Prostate gland (tissue), 2 donors: ENCODE measurements around the gene SUV39H2. TPM values are rescaled to one million over a fixed set of nuclear protein-coding genes. Genes with fewer than 3 reads are reported as not detected.
A peak's percentile ranks its signal among the peaks of the same experiment; 100 is the strongest.

Experiments used
- DNase-seq: peaks from one replicate; pipeline ENCODE4 v3.0.0-alpha.2; 2019; ENCODE audit warnings: low spot score
- H3K27ac ChIP-seq, 2 donors: fragments of 200-600 bp; sonication (generic); 2 replicates each; pipeline ENCODE4 v1.5.1; 2017 to 2019
- H3K27me3 ChIP-seq: fragments of 200-600 bp; sonication (generic); replicated peaks from 2 replicates; pipeline ENCODE4 v1.5.1; 2019; ENCODE audit not compliant: insufficient read depth
- H3K36me3 ChIP-seq, 2 donors: fragments of 200-600 bp; sonication (generic); 1 replicate in 1 of 2; 2 replicates in 1 of 2; pipeline versions ENCODE4 v1.5.1 to v1.8.1; 2017 to 2019
- H3K4me1 ChIP-seq: fragments of 200-600 bp; sonication (generic); replicated peaks from 2 replicates; pipeline ENCODE4 v1.5.1; 2019
- H3K4me3 ChIP-seq, 2 donors: fragments of 200-600 bp; sonication (generic); 2 replicates each; pipeline ENCODE4 v1.5.1; 2017 to 2019
- H3K9me3 ChIP-seq: fragments of 200-600 bp; sonication (generic); 2 replicates; pipeline ENCODE4 v1.5.1; 2017
- POLR2A ChIP-seq: fragments of 450-650 bp; IDR thresholded peaks from one replicate; pipeline ENCODE4 v1.6.1; 2016; ENCODE audit warnings: antibody characterized with exemption, mild to moderate bottlenecking
- POLR2AphosphoS5 ChIP-seq: sonication (generic); formaldehyde crosslinking; IDR thresholded peaks from one replicate; pipeline ENCODE4 v1.6.1; 2017; ENCODE audit warnings: antibody characterized with exemption
- whole genome bisulfite sequencing: methylation state at CpG from one replicate; pipeline ENCODE4 v1.1.5; 2018; 5-methylcytosine and 5-hydroxymethylcytosine counted together
- intact Hi-C: fragments of 100-400 bp; cut with DNase I; formaldehyde crosslinking; loops from one replicate; pipeline ENCODE4 v1.14.2; 2022
- total RNA-seq, 2 donors: library from RNA; depleted of rRNA; stranded (reverse); fragments of >200 nt; gene quantifications; one replicate each; pipeline ENCODE4 v1.1.0, GENCODE V29; 2016
- TF ChIP-seq, protein P1 (sequence below), 4 experiments: fragments of 200-600 bp in 2 of 4; fragments of 450-650 bp in 2 of 4; sonication (generic) in 2 of 4; IDR thresholded peaks; 1 replicate in 3 of 4; 2 replicates in 1 of 4; pipeline ENCODE4 v1.5.1; 2016 to 2019; ENCODE audit warnings: antibody characterized with exemption in 4 of 4, mild to moderate bottlenecking in 2 of 4, moderate library complexity in 2 of 4

Gene SUV39H2
- total RNA-seq, 2 donors from 2014 or later, result 13.2 to 15.3 TPM

DNA sequence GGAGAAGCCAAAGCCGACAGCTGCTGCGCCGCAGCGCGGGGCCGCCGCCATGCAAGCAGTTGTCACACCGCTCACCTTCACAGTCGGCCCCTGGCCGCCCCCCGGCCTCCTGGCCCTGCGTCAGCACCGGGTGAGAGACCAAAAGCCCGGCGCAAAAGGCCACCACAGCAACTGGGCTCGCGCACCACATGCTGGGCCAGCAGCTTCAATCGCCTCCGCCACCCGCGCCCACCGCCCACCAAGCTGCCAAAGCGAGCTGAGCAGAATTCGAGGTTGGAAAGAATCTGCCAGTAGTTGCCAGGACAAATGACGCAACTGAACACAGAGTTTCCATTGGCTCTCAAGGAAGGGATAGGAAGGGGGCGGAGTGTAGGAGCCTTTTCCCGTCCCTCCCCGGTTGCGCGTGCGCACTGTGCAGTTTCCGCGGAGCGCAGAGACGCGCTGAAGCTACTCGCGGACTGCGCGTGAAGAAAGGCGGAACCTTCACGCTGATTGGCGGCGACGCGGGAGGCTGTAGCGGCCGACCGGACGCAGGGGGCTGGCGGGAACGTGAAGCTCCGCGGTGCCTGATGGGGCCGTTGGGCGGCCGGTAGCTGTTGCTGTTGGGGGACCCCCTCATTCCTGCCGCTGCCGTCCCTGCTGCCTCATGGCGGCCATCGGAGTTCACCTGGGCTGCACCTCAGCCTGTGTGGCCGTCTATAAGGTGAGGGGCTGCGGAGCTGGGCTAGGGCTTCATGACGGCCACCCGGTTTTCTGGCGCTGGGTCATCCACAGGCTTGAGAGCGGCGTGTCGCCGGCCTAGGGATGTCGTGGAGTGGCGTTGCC is 40.7 kb upstream of the SUV39H2 start, which contains the start of the genes CDNF, HSPA14 and MSANTD7:
Gene CDNF (minus strand): TSS at position 281 of the 825 bp plus-strand sequence. CDS start 91 bp downstream, at position 190.
Gene HSPA14 (plus strand): TSS at position 550 of the 825 bp plus-strand sequence. CDS start 97 bp downstream, at position 647.
Gene MSANTD7 (plus strand): TSS at position 550 of the 825 bp plus-strand sequence. CDS start 3,979 bp downstream, outside the sequence.
- intact Hi-C loops, result loop anchor here (5.0 to 10.0 kb wide), 3 partner anchors 39 to 257 kb away; partner anchors contain the start of genes RPP38 and SUV39H2

DNA sequence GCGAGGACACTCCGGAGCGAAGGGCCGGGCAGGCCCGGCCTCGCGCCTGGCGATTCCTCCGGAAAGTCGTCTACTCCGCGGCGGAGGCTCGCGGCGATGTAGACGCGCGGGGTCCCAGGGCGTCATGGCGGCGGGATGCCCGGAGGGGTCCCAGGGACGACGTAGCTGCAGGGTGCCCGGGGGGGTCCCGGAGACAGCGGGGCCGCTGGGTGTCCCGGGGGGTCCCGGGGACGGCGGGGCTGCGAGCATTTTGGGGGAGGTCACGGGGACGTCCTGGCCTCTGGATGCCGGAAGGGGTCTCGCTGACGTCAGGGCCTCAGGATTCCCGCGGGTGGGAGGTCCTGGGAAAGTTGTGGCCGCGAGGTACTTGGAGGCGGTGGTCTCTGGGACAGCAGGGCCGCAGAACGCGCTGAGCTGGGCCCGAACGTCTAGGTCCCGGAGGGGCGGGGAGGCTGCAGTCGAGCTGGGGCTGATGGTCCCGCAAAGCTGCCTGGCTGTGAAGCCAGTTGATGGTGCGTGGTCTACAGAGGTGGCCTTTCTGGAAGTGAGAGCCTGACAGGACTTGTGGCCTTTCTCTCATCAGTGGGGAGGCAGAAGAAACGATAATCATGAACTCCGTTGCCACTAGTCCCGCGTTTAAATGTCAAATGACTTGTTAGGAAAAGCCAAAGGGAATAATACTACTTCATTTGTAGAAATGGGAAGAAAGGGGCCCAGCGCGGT is 39.9 kb upstream of the SUV39H2 start:
- Histone ChIP-seq H3K9me3 (no peaks in the 10 kb centered on the region), H3K4me1 (no peaks in the 10 kb centered on the region), H3K27me3 (no peaks in the 10 kb centered on the region), H3K27ac (peak overlapping the region; percentile 95 to 99), H3K36me3 (peaks cover 10% of the 10 kb centered on the region in 2 donors), H3K4me3 (peak overlapping the region; percentile 79 to 87)
- peak; percentile 10 for DNase-seq
- no peak for TF ChIP-seq POLR2A
- TF ChIP-seq POLR2AphosphoS5, result no peak
- TF ChIP-seq, protein P1, sequence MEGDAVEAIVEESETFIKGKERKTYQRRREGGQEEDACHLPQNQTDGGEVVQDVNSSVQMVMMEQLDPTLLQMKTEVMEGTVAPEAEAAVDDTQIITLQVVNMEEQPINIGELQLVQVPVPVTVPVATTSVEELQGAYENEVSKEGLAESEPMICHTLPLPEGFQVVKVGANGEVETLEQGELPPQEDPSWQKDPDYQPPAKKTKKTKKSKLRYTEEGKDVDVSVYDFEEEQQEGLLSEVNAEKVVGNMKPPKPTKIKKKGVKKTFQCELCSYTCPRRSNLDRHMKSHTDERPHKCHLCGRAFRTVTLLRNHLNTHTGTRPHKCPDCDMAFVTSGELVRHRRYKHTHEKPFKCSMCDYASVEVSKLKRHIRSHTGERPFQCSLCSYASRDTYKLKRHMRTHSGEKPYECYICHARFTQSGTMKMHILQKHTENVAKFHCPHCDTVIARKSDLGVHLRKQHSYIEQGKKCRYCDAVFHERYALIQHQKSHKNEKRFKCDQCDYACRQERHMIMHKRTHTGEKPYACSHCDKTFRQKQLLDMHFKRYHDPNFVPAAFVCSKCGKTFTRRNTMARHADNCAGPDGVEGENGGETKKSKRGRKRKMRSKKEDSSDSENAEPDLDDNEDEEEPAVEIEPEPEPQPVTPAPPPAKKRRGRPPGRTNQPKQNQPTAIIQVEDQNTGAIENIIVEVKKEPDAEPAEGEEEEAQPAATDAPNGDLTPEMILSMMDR (IDR thresholded peaks at IDR 0.05), result no peak
- under 1% methylated on average over 28 of the region's 60 CpGs for WGBS
- intact Hi-C loops, result loop anchor here (5.0 to 10.0 kb wide), 3 partner anchors 39 to 256 kb away; partner anchors contain the start of genes RPP38 and SUV39H2

More for the DNA sequence above, 40.7 kb upstream of the SUV39H2 start, which contains the start of the genes CDNF, HSPA14 and MSANTD7:
- Histone ChIP-seq H3K27ac (peak within 1 kb of the TSS; percentile 95 to 99), H3K4me1 (no peaks in the 10 kb centered on the region), H3K4me3 (peak within 1 kb of the TSS; percentile 79 to 87), H3K9me3 (no peaks in the 10 kb centered on the region), H3K36me3 (peaks cover 6 to 9% of the 10 kb centered on the region in 2 donors), H3K27me3 (no peaks in the 10 kb centered on the region)
- peak; percentile 99 for DNase-seq
- WGBS, result under 1% methylated on average over 43 of the region's 72 CpGs
- peak; percentile 100 for TF ChIP-seq POLR2AphosphoS5
- TF ChIP-seq, protein P1 (IDR thresholded peaks at IDR 0.05), result peak in 1 of 4 experiments; percentile 4
- peak; percentile 83 for TF ChIP-seq POLR2A

DNA sequence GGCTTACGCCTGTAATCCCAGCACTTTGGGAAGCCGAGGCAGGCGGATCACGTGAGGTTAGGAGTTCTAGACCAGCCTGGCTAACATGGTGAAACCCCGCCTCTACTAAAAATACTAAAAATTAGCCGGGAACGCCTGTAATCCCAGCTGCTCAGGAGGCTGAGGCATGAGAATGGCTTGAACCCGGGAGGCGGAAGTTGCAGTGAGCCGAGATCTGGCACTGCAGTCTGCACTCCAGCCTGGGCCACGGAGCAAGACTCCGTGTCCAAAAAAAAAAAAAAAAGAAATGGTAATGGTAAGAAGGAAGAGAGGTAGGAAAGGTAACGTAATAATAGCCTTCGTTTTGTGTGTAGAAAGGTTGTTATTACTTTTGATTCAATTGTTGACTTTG is 39.4 kb upstream of the SUV39H2 start:
- peak overlapping the region; percentile 95 to 99 for H3K27ac ChIP-seq
- no peaks in the 10 kb centered on the region for H3K4me1 ChIP-seq
- TF ChIP-seq POLR2AphosphoS5 (no peak), POLR2A (no peak)
- TF ChIP-seq, protein P1 (IDR thresholded peaks at IDR 0.05), result no peak
- H3K9me3 ChIP-seq, result no peaks in the 10 kb centered on the region
- no peaks in the 10 kb centered on the region for H3K27me3 ChIP-seq
- DNase-seq, result no peak
- intact Hi-C loops, result loop anchor here (5.0 to 10.0 kb wide), 3 partner anchors 38 to 256 kb away; partner anchors contain the start of genes RPP38 and SUV39H2
- H3K36me3 ChIP-seq, result peaks cover 10% of the 10 kb centered on the region in 2 donors
- peak overlapping the region; percentile 79 to 87 for H3K4me3 ChIP-seq
- 10% methylated on average over 14 of the region's 14 CpGs for WGBS

DNA sequence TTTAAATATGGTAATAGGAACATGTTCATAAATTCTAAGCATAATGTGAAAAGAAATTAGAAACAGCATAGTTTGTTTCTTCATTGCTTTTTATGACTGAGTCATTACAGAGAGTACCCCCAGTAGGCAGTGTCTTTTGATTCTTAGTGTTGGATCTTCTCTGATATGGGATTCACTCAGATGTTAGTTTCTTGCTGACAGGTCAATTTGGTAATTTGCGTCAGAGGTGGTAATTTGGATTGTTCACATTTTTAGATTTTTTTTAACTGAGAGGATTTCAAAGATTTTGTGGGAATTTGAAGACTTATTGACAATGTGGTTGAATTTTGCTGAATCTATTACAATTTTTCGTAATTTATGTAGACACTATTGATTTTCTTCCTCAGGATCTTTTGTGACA is 38.5 kb upstream of the SUV39H2 start:
- Histone ChIP-seq H3K27me3 (no peaks in the 10 kb centered on the region), H3K9me3 (no peaks in the 10 kb centered on the region), H3K4me1 (no peaks in the 10 kb centered on the region), H3K27ac (no peak overlapping the region), H3K36me3 (peaks cover 10% of the 10 kb centered on the region in 2 donors), H3K4me3 (no peak overlapping the region)
- WGBS, result 91% methylated on average over 2 of the region's 2 CpGs
- TF ChIP-seq POLR2A (no peak), POLR2AphosphoS5 (no peak)
- TF ChIP-seq, protein P1 (IDR thresholded peaks at IDR 0.05), result no peak
- intact Hi-C loops, result no loop called here
- DNase-seq, result no peak
